Panc1 (cell line): Measurements from ENCODE around the gene IER3. TPM values are rescaled to one million over a fixed set of nuclear protein-coding genes. Genes with fewer than 3 reads are reported as not detected.

Experiments used
- ATAC-seq: fragments of 200-7000 bp; cut with Tn5 transposase; 2 replicates; pipeline ENCODE4 v1.9.1; 2020; ENCODE audit warnings: mild to moderate bottlenecking, moderate library complexity
- BruUV-seq: library from RNA; stranded (reverse); fragments of 400-500 nt; replicated peaks from 2 replicates; lab custom pipeline; 2021; lab: Mats Ljungman, UMichigan
- CTCF ChIA-PET: fragments of 300-600 bp; sonication (Branson Sonifier 250); formaldehyde crosslinking; loops from one replicate; lab custom pipeline; 2022; ENCODE audit warnings: antibody characterized with exemption; lab: Charles Lee
- POLR2A ChIA-PET: fragments of 300-600 bp; sonication (Branson Sonifier 250); formaldehyde crosslinking; loops from one replicate; lab custom pipeline; 2022; ENCODE audit warnings: antibody characterized with exemption; lab: Charles Lee
- DNase-seq: peaks from one replicate; pipeline ENCODE4 v3.0.0-alpha.2; 2010; ENCODE audit warnings: low read depth, low spot score
- H3K27ac ChIP-seq: 2 replicates; pipeline ENCODE4 v1.5.1; 2011; ENCODE audit warnings: mild to moderate bottlenecking, low read length, inconsistent platforms
- H3K27me3 ChIP-seq: fragments of 200-500 bp; sonication (Bioruptor generic); 2 replicates; pipeline ENCODE4 v1.6.0; 2014; ENCODE audit warnings: low read length, inconsistent platforms; ENCODE audit not compliant: control insufficient read depth, insufficient read depth
- H3K36me3 ChIP-seq: fragments of 200-500 bp; sonication (Bioruptor generic); 2 replicates; pipeline ENCODE4 v1.5.1; 2014; ENCODE audit warnings: inconsistent platforms, mild to moderate bottlenecking, low read length, moderate library complexity; ENCODE audit not compliant: control insufficient read depth, insufficient read depth
- H3K4me1 ChIP-seq: 2 replicates; pipeline ENCODE4 v1.5.1; 2011; ENCODE audit warnings: inconsistent platforms, mild to moderate bottlenecking, low read length, moderate library complexity; ENCODE audit not compliant: control insufficient read depth, insufficient read depth
- H3K4me3 ChIP-seq, 2 experiments: 2 replicates each; pipeline ENCODE4 v1.5.1; 2011 to 2012; ENCODE audit warnings: low read depth in 2 of 2, low read length in 2 of 2, mild to moderate bottlenecking in 2 of 2, inconsistent platforms in 1 of 2, moderate library complexity in 1 of 2
- H3K9me3 ChIP-seq: fragments of 200-500 bp; sonication (Bioruptor generic); 2 replicates; pipeline ENCODE4 v1.5.1; 2014; ENCODE audit warnings: low read depth, mild to moderate bottlenecking, inconsistent platforms, low read length, moderate library complexity; ENCODE audit not compliant: control insufficient read depth, insufficient read depth
- POLR2AphosphoS5 ChIP-seq: IDR thresholded peaks from 2 replicates; pipeline ENCODE4 v1.6.1; 2012; ENCODE audit warnings: mild to moderate bottlenecking, low read depth, low read length, moderate library complexity
- REST ChIP-seq, 2 experiments: IDR thresholded peaks; 2 replicates each; pipeline ENCODE4 v1.6.1; 2011 to 2012; ENCODE audit warnings: low read depth in 2 of 2, control low read depth in 1 of 2, low read length in 1 of 2, mild to moderate bottlenecking in 1 of 2, moderate library complexity in 1 of 2; ENCODE audit not compliant: insufficient read depth in 1 of 2
- SIN3A ChIP-seq: IDR thresholded peaks from 2 replicates; pipeline ENCODE4 v1.6.1; 2012; ENCODE audit warnings: low read depth, mild to moderate bottlenecking, low read length, moderate library complexity, borderline replicate concordance; ENCODE audit not compliant: insufficient read depth
- TCF7L2 ChIP-seq: IDR thresholded peaks from 2 replicates; pipeline ENCODE4 v1.6.1; 2011; ENCODE audit warnings: mild to moderate bottlenecking, low read depth, low read length, inconsistent platforms
- in situ Hi-C: cut with HindIII; loops from 2 replicates; pipeline ENCODE4 v1.10.0; 2016; ENCODE audit warnings: low sequenced_read_pairs, low pct_unique_long_range_greater_than_20kb
- intact Hi-C: fragments of 100-400 bp; cut with micrococcal nuclease; formaldehyde crosslinking; loops from one replicate; pipeline ENCODE4 v1.10.0; 2022; ENCODE audit not compliant: unreplicated experiment
- total RNA-seq: library from RNA; stranded (reverse); gene quantifications from one replicate; pipeline ENCODE4 v1.2.1, GENCODE V29; 2021; ENCODE audit not compliant: unreplicated experiment
- TF ChIP-seq, protein P1 (sequence below): fragments of 450-650 bp; IDR thresholded peaks from 2 replicates; pipeline ENCODE4 v1.5.1; 2017; ENCODE audit warnings: mild to moderate bottlenecking

IER3 gene
- total RNA-seq, 1 experiment from 2014 or later = 106 TPM

DNA sequence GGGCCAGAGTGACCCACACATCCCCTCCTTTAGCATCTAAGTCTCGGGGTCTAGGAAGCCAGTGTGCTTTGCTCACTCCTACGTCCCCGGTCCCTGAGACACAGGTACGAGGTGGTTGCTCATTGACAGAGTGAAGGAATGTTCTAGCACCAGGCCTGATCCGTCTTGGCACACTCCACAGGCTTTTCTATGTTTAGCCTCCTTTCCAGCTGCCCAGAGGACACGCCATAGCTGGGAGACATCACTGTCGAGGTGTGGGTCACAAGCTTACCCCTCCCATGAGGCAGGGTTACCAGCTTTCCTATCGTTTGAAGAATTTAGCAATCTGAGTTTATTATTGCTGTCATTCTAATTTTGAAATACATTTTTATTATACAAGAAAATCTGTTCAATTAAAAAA, 30.4 kb upstream of the IER3 start:
- in situ Hi-C loops = no loop called here
- POLR2A ChIA-PET = interaction anchor here (0.6 to 0.7 kb wide), 2 partner anchors 13 to 28 kb away, joined by 4 to 5 read pairs; no protein-coding TSS in a partner anchor
- CTCF ChIA-PET = interaction anchor here (0.5 kb wide), 1 partner anchor 15 kb away, joined by 3 read pairs; no protein-coding TSS in a partner anchor

GRCh38 chr6:30770592-30770991, 26.2 kb upstream of the IER3 start:
- Histone ChIP-seq H3K9me3 (no peaks in the 10 kb centered on the region), H3K36me3 (no peaks in the 10 kb centered on the region), H3K4me1 (peaks cover 36% of the 10 kb centered on the region), H3K27me3 (no peaks in the 10 kb centered on the region), H3K27ac (peak overlapping the region; percentile 85), H3K4me3 (no peak overlapping the region)
- in situ Hi-C loops = no loop called here
- POLR2A ChIA-PET = no interaction called here
- ATAC-seq = no peak
- intact Hi-C loops = no loop called here
- CTCF ChIA-PET = no interaction called here
- DNase-seq = no peak
- TF ChIP-seq REST (IDR thresholded peaks at IDR 0.05; ENCODE audit: insufficient read depth in 1 of 2, low read depth in 2 of 2, low read length in 1 of 2) (no peak), SIN3A (no peak), POLR2AphosphoS5 (no peak), TCF7L2 (no peak)
- TF ChIP-seq, protein P1, sequence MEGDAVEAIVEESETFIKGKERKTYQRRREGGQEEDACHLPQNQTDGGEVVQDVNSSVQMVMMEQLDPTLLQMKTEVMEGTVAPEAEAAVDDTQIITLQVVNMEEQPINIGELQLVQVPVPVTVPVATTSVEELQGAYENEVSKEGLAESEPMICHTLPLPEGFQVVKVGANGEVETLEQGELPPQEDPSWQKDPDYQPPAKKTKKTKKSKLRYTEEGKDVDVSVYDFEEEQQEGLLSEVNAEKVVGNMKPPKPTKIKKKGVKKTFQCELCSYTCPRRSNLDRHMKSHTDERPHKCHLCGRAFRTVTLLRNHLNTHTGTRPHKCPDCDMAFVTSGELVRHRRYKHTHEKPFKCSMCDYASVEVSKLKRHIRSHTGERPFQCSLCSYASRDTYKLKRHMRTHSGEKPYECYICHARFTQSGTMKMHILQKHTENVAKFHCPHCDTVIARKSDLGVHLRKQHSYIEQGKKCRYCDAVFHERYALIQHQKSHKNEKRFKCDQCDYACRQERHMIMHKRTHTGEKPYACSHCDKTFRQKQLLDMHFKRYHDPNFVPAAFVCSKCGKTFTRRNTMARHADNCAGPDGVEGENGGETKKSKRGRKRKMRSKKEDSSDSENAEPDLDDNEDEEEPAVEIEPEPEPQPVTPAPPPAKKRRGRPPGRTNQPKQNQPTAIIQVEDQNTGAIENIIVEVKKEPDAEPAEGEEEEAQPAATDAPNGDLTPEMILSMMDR = no peak
- BruUV-seq = no TSS peak

More for the DNA sequence above, 30.4 kb upstream of the IER3 start:
- H3K27ac ChIP-seq = peak overlapping the region; percentile 14; the same call in 1 of the 2 replicates
- H3K27me3 ChIP-seq = no peaks in the 10 kb centered on the region
- intact Hi-C loops = no loop called here
- BruUV-seq = no TSS peak
- ATAC-seq (no peak), DNase-seq (no peak)
- TF ChIP-seq POLR2AphosphoS5 (no peak), TCF7L2 (no peak), SIN3A (no peak), REST (IDR thresholded peaks at IDR 0.05; ENCODE audit: insufficient read depth in 1 of 2, low read depth in 2 of 2, low read length in 1 of 2) (no peak)
- TF ChIP-seq, protein P1 = no peak
- H3K36me3 ChIP-seq = no peaks in the 10 kb centered on the region
- H3K4me3 ChIP-seq = no peak overlapping the region
- H3K4me1 ChIP-seq = peaks cover 34% of the 10 kb centered on the region
- H3K9me3 ChIP-seq = no peaks in the 10 kb centered on the region
